ENCODE results near the gene CYSRT1.

The CYSRT1 gene

DNA sequence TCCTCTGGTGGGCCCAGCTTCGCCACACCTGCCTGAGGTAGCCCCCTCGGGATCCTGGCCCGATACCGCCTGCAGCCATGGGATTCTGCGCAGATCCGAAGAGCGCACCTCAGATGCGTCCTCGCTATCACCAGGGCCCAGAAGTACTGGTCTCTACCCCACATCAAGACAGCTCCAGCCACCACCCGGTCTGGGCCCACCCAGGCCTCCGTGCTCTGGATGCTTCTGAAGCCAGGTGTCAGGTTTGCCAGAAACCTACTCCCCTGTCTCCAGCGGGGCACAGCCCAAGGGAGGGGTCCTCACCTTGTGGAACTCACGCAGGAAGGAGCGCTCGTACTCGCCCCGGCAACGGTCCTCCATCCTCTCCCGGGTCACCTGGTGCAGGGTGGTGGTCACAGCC lies 39.1 kb upstream of the CYSRT1 start:
- POLR2A ChIA-PET: no interaction called here
- CTCF ChIA-PET: no interaction called here
- TF ChIP-seq, protein P1, sequence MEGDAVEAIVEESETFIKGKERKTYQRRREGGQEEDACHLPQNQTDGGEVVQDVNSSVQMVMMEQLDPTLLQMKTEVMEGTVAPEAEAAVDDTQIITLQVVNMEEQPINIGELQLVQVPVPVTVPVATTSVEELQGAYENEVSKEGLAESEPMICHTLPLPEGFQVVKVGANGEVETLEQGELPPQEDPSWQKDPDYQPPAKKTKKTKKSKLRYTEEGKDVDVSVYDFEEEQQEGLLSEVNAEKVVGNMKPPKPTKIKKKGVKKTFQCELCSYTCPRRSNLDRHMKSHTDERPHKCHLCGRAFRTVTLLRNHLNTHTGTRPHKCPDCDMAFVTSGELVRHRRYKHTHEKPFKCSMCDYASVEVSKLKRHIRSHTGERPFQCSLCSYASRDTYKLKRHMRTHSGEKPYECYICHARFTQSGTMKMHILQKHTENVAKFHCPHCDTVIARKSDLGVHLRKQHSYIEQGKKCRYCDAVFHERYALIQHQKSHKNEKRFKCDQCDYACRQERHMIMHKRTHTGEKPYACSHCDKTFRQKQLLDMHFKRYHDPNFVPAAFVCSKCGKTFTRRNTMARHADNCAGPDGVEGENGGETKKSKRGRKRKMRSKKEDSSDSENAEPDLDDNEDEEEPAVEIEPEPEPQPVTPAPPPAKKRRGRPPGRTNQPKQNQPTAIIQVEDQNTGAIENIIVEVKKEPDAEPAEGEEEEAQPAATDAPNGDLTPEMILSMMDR (IDR thresholded peaks at IDR 0.05; ENCODE audit: control extremely low read depth, extremely low read depth, low read depth, missing control alignments): no peak
- no peak for DNase-seq (ENCODE audit: extremely low spot score)

DNA sequence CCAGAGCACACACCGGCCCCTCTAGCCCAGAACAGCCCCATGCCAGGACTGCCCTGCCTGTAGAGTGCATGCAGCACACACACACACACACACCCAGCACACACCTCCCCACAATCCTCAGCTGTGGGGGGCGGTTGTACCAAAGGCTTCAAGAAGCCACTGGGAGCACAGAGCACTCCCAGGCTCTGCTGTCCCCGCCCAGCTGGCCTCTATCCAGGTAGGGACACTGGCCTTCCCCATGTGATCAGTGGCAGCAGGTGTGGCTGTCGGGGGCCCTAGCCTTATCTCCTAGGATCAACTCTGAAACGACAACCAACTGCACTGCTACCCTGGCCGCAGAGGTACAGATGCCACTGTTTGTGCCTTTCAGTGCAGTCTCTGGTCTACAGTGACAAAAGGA lies 38.6 kb upstream of the CYSRT1 start:
- ChIA-PET CTCF (interaction anchor here (1.5 to 3.3 kb wide), 2 partner anchors 10 to 50 kb away, joined by 7 to 24 read pairs; no protein-coding TSS in a partner anchor), POLR2A (no interaction called here)
- TF ChIP-seq, protein P1 (IDR thresholded peaks at IDR 0.05; ENCODE audit: control extremely low read depth, extremely low read depth, low read depth, missing control alignments): no peak
- no peak for DNase-seq (ENCODE audit: extremely low spot score)

DNA sequence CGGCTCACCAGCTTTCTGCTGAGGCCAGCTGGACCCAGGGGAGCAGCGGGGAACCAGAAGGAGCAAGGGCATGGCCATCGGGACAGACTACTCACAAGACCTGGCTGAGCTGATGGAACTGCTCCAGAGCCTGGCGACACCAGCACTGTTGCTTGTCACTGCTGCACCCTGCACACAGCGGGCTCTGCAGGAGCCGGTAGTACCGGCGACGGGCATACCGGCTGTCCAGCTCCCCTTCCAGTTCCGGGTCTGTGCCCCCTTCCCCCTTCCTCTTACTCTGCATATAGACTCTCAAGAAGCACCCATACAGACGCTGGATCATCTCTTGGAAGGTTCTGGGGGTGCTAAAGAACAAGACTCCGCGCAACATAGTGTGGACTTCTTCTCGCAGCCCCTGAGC lies 37.6 kb upstream of the CYSRT1 start:
- CTCF ChIA-PET: interaction anchor here (0.8 to 3.3 kb wide), 12 partner anchors 11 to 140 kb away, joined by 3 to 24 read pairs (median 4); partner anchors contain the start of gene RNF224

DNA sequence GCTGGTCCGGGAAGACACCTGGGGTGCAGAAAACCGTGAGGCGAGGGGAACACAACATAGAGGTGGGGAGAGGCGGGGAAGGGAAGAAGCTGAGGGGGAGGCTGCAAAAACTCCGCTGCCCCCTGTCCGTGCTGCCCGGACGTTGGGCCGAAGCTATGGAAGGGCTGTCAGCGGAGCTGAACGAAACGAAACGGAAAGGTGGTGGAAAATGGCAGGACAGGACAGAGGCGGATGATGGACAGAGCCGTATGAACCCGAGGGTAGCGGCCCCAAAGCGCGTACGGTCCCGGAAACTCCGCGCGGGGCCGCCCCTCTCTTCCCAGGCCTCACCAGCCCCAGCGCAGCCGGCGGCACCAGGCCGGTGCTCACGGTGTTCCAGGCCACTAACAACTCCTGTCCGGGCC lies 36.9 kb upstream of the CYSRT1 start:
- no peak for DNase-seq (ENCODE audit: extremely low spot score)
- TF ChIP-seq, protein P1 (IDR thresholded peaks at IDR 0.05; ENCODE audit: control extremely low read depth, extremely low read depth, low read depth, missing control alignments): no peak
- POLR2A ChIA-PET: interaction anchor here (1.0 to 1.8 kb wide), 4 partner anchors 10 to 53 kb away, joined by 4 to 8 read pairs (median 6); partner anchors contain the start of genes TPRN and TUBB4B
- CTCF ChIA-PET: interaction anchor here (0.8 to 3.3 kb wide), 26 partner anchors 9 to 141 kb away, joined by 3 to 24 read pairs (median 5); partner anchors contain the start of genes CYSRT1, RNF208 and RNF224

More for the DNA sequence above, 37.6 kb upstream of the CYSRT1 start:
- TF ChIP-seq, protein P1 (IDR thresholded peaks at IDR 0.05; ENCODE audit: control extremely low read depth, extremely low read depth, low read depth, missing control alignments): no peak
- no peak for DNase-seq (ENCODE audit: extremely low spot score)
- POLR2A ChIA-PET: no interaction called here

DNA sequence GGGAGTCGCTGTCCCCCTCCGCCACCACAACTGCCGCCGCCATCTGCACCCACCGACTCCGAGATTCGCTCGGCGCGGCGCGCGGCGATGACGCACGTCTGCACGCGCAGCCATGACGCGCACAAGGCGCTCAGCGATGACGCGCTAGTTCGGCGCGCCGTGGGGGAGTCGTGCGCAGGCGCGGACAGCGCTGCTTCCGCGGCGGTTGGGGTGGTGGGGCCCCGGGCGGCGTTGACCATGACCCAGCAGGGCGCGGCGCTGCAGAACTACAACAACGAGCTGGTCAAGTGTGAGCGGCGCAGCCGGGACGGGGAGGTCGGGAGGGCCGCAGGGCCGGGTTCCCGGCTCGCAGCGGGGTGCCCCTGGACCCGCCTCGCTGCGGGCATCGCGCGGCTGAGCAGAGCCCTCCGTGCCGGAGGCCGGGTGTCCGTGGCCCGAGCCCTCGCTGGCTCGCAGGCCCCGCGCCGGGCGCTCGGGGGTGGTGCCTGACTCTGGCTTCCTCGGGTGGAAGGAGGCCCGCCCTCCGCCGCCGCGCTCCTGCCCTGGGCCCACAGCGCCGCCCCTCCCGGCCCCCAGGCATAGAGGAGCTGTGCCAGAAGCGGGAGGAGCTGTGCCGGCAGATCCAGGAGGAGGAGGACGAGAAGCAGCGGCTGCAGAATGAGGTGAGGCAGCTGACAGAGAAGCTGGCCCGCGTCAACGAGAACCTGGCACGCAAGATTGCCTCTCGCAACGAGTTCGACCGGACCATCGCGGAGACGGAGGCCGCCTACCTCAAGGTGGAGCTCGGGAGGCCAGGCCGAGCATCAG lies 36.3 kb upstream of the CYSRT1 start, which contains the start of the genes ANAPC2 and SSNA1:
Gene ANAPC2 (minus strand): TSS at position 71 of the 807 bp plus-strand sequence. CDS start 28 bp downstream, at position 43.
Gene SSNA1 (plus strand): TSS at position 187 of the 807 bp plus-strand sequence. CDS start 51 bp downstream, at position 238.
- TF ChIP-seq, protein P1 (IDR thresholded peaks at IDR 0.05; ENCODE audit: control extremely low read depth, extremely low read depth, low read depth, missing control alignments): peak; percentile 49
- ChIA-PET CTCF (interaction anchor here (0.8 to 3.3 kb wide), 32 partner anchors 8 to 125 kb away, joined by 3 to 24 read pairs (median 4); partner anchors contain the start of genes CYSRT1, MAN1B1, RNF208 and RNF224), POLR2A (interaction anchor here (0.9 to 1.8 kb wide), 7 partner anchors 10 to 59 kb away, joined by 4 to 9 read pairs (median 6); partner anchors contain the start of genes TPRN and TUBB4B)
- DNase-seq (ENCODE audit: extremely low spot score): peak; percentile 97
